SU-DHL-6 (cell line): Measurements from ENCODE around the gene LIX1L.

Experiments used
- H2AFZ ChIP-seq: fragments of 200-600 bp; sonication (generic); 2 replicates; pipeline ENCODE4 v1.6.1; 2014; ENCODE audit warnings: low read depth, mild to moderate bottlenecking, moderate library complexity, mixed read lengths, antibody characterized with exemption, low read length; ENCODE audit not compliant: severe bottlenecking
- H3F3A ChIP-seq: fragments of 200-600 bp; shearing (Covaris generic); 2 replicates; pipeline ENCODE4 v1.6.0; 2016; ENCODE audit warnings: antibody characterized with exemption, mild to moderate bottlenecking; ENCODE audit not compliant: insufficient read depth
- H3K27ac ChIP-seq: fragments of 200-600 bp; sonication (generic); 2 replicates; pipeline ENCODE4 v1.5.1; 2016; ENCODE audit warnings: low read depth, mild to moderate bottlenecking, low read length, moderate library complexity, mixed read lengths
- H3K27me3 ChIP-seq: fragments of 200-600 bp; sonication (generic), shearing (Covaris generic); 2 replicates; pipeline ENCODE4 v1.6.0; 2014; ENCODE audit warnings: mild to moderate bottlenecking, low read length
- H3K36me3 ChIP-seq: fragments of 200-600 bp; sonication (generic); 2 replicates; pipeline ENCODE4 v1.6.1; 2014; ENCODE audit warnings: mild to moderate bottlenecking, low read length, mixed read lengths
- H3K4me2 ChIP-seq: fragments of 300-600, 200-600 bp; shearing (Covaris generic), sonication (generic); 2 replicates; pipeline ENCODE4 v1.6.0; 2014; ENCODE audit warnings: low read length, low read depth, mild to moderate bottlenecking; ENCODE audit not compliant: poor library complexity, severe bottlenecking
- H3K4me3 ChIP-seq: fragments of 200-600 bp; sonication (generic); 2 replicates; pipeline ENCODE4 v1.5.1; 2014; ENCODE audit warnings: antibody characterized with exemption, low read length, mild to moderate bottlenecking, mixed read lengths; ENCODE audit not compliant: insufficient read depth, poor library complexity, severe bottlenecking
- H3K79me2 ChIP-seq: fragments of 200-600 bp; sonication (generic); 2 replicates; pipeline ENCODE4 v1.6.1; 2014; ENCODE audit warnings: mild to moderate bottlenecking, low read length, moderate library complexity; ENCODE audit not compliant: insufficient read depth
- H3K9ac ChIP-seq: fragments of 200-600 bp; sonication (generic); 2 replicates; pipeline ENCODE4 v1.7.0; 2014; ENCODE audit warnings: mild to moderate bottlenecking, low read length
- H3K9me2 ChIP-seq: fragments of 200-600 bp; sonication (generic); replicated peaks from 2 replicates; pipeline ENCODE4 v1.6.1; 2014; ENCODE audit warnings: low read length; ENCODE audit not compliant: insufficient read depth
- H3K9me3 ChIP-seq: fragments of 200-600 bp; sonication (generic); 2 replicates; pipeline ENCODE4 v1.6.1; 2014; ENCODE audit warnings: low read length, mixed read lengths; ENCODE audit not compliant: insufficient read depth
- H4K20me1 ChIP-seq: fragments of 200-600 bp; sonication (generic); 2 replicates; pipeline ENCODE4 v1.6.1; 2014; ENCODE audit warnings: low read depth, mild to moderate bottlenecking, antibody characterized with exemption, low read length, moderate library complexity, mixed read lengths
- CTCF ChIP-seq: fragments of 200-600 bp; sonication (generic); IDR thresholded peaks from one replicate; pipeline ENCODE4 v1.5.1; 2017; ENCODE audit warnings: antibody characterized with exemption, mild to moderate bottlenecking, low read length, moderate library complexity; ENCODE audit not compliant: insufficient read depth, poor library complexity, severe bottlenecking
- EZH2phosphoT487 ChIP-seq: fragments of 200-600 bp; sonication (generic), shearing (Covaris generic); conservative IDR thresholded peaks from 2 replicates; pipeline ENCODE4 v1.6.1; 2018; ENCODE audit warnings: mild to moderate bottlenecking, antibody characterized with exemption, low read length, moderate library complexity, mixed read lengths

The LIX1L gene

GRCh38 chr1:145982010-145982723 is 24.4 kb upstream of the LIX1L start:
- H3K4me2 ChIP-seq: no peak overlapping the region
- H3K9ac ChIP-seq: no peak overlapping the region
- no peak overlapping the region for H2AFZ ChIP-seq
- no peaks in the 10 kb centered on the region for H3K36me3 ChIP-seq
- 0 out of 2 replicates have a peak, but pooled peaks cover 3% of the 10 kb centered on the region for H3F3A ChIP-seq
- no peak overlapping the region for H3K27ac ChIP-seq
- no peaks in the 10 kb centered on the region for H3K9me3 ChIP-seq
- no peaks in the 10 kb centered on the region for H4K20me1 ChIP-seq
- H3K4me3 ChIP-seq: no peak overlapping the region
- no peaks in the 10 kb centered on the region for H3K27me3 ChIP-seq
- no peak for TF ChIP-seq CTCF
- no peak for TF ChIP-seq EZH2phosphoT487
- no peaks in the 10 kb centered on the region for H3K9me2 ChIP-seq
- H3K79me2 ChIP-seq: no peaks in the 10 kb centered on the region

- TF ChIP-seq CTCF: no peak
- TF ChIP-seq EZH2phosphoT487: no peak
- H3K27ac ChIP-seq: 0 out of 2 replicates have a peak overlapping the region, but pooled peaks have one; percentile 48
- 0 out of 2 replicates have a peak, but pooled peaks cover 3% of the 10 kb centered on the region for H3F3A ChIP-seq
- H2AFZ ChIP-seq: no peak overlapping the region
- no peaks in the 10 kb centered on the region for H3K9me3 ChIP-seq
- no peaks in the 10 kb centered on the region for H3K36me3 ChIP-seq
- no peaks in the 10 kb centered on the region for H3K79me2 ChIP-seq
- no peak overlapping the region for H3K9ac ChIP-seq
- no peaks in the 10 kb centered on the region for H4K20me1 ChIP-seq
- H3K4me2 ChIP-seq: no peak overlapping the region
- no peak overlapping the region for H3K4me3 ChIP-seq
- H3K9me2 ChIP-seq: no peaks in the 10 kb centered on the region
- no peaks in the 10 kb centered on the region for H3K27me3 ChIP-seq
Observed at GRCh38 chr1:145980457-145980994, 22.7 kb upstream of the LIX1L start.

- H3K4me3 ChIP-seq: peak overlapping the region; percentile 13
Observed at GRCh38 chr1:145979746-145980456, 22.1 kb upstream of the LIX1L start.

More at GRCh38 chr1:145979746-145980456, 22.1 kb upstream of the LIX1L start:
- Histone ChIP-seq H2AFZ (peak overlapping the region; percentile 22), H3F3A (0 out of 2 replicates have a peak, but pooled peaks cover 3% of the 10 kb centered on the region), H3K4me2 (peak overlapping the region; percentile 28), H3K79me2 (no peaks in the 10 kb centered on the region), H3K9ac (peak overlapping the region; percentile 29; the same call in 1 of the 2 replicates), H3K27me3 (no peaks in the 10 kb centered on the region), H4K20me1 (no peaks in the 10 kb centered on the region), H3K9me2 (no peaks in the 10 kb centered on the region), H3K36me3 (no peaks in the 10 kb centered on the region), H3K9me3 (no peaks in the 10 kb centered on the region), H3K27ac (peak overlapping the region; percentile 48)
- no peak for TF ChIP-seq CTCF
- TF ChIP-seq EZH2phosphoT487: no peak
